GM12875 (cell line): Measurements from ENCODE around the gene GLDN.

ENCODE experiments used
- H3K4me3 ChIP-seq: one replicate; pipeline ENCODE4 v1.5.1; 2011; ENCODE audit warnings: low read depth, low read length, control low read depth
- CTCF ChIP-seq: IDR thresholded peaks from 2 replicates; pipeline ENCODE4 v1.5.1; 2011; ENCODE audit warnings: low read depth, mild to moderate bottlenecking, control low read depth, inconsistent platforms, low read length, moderate library complexity, borderline replicate concordance; ENCODE audit not compliant: insufficient read depth

GLDN gene

GRCh38 chr15:51334011-51334451 lies 7.4 kb upstream of the GLDN start:
- no peak for TF ChIP-seq CTCF
- no peak overlapping the region for H3K4me3 ChIP-seq

- H3K4me3 ChIP-seq: no peak overlapping the region
- no peak for TF ChIP-seq CTCF
These were observed 6.4 kb upstream of the GLDN start for GRCh38 chr15:51335087-51335486.

- no peak for TF ChIP-seq CTCF
- H3K4me3 ChIP-seq: no peak overlapping the region
These were observed 5.7 kb upstream of the GLDN start for GRCh38 chr15:51335538-51336410.

GRCh38 chr15:51338496-51338895 lies 3.0 kb upstream of the GLDN start, which contains the start of gene CYP19A1:
Gene CYP19A1 (minus strand): TSS chr15:51338596. CDS start chr15:51242912, 95,684 bp downstream.
- H3K4me3 ChIP-seq: no peak within 1 kb of the TSS
- TF ChIP-seq CTCF: no peak

- H3K4me3 ChIP-seq: no peak overlapping the region
These were observed 958 bp downstream of the GLDN start for GRCh38 chr15:51342227-51342999.

GRCh38 chr15:51343466-51343865 lies 2.0 kb downstream of the GLDN start:
- TF ChIP-seq CTCF: no peak
- H3K4me3 ChIP-seq: no peak overlapping the region

More at GRCh38 chr15:51342227-51342999, 958 bp downstream of the GLDN start:
- TF ChIP-seq CTCF: no peak
